Fibroblast of peridontal ligament (primary cell): Measurements from ENCODE around the gene ARID2.

Experiments used
- DNase-seq: peaks from one replicate; pipeline ENCODE4 v3.0.0-alpha.2; 2010; ENCODE audit errors: extremely low read depth

ARID2 gene

DNA sequence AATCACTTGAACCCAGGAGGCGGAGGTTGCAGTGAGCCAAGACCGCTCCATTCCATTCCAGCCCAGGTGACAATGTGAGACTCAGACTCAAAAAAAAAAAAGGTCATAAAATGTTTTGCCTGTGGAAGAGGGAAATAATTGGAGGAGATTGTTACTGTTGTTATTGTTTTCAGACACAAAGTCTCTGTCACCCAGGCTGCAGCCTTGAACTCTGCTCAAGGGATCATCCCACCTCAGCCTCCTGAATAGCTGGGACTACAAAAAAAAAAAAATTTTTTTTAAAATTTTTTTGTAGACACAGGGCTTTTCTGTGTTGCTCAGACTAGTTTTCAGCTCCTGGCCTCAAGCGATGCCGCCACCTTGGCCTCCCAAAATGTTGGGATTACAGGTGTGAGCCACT, 33.9 kb downstream of the ARID2 start:
- DNase-seq: no peak

DNA sequence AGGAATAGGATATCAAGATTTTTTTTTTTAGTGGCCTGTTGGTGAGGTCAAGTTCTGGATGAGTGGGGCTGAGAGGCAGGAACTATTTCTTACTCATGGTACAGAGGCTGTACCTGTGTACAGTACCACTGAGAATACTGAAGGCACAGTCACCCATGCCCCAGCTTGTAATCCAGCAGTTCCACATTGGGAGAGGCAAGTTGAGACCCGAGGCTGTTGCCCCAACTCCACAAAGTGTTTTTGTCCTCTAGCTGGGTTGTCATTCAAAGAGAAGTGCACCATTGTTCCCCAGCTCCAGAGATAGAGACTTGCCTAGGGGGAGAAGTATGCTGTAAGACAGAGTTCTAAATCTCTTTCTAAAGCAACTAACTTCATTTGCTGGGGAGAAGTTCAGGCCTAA, 38.7 kb downstream of the ARID2 start:
- no peak for DNase-seq

DNA sequence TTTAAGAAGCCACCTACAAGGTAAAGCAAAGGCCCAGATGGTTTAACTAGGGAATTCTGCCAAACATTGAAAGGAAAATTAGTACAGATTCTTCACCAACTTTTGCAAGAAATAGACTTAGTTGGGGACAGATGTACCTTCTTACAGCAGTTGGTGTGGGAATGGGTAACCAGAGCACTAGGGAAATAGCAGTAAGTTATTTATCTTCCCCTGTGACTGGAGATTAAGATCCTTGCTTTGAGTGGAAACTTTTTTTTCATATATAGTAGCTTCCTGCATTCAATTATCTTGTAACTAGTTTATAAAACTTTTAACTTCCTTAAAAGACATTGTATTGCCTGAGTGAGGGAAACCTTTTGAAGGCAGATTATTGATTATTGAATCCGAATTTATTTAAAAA, 44.2 kb downstream of the ARID2 start:
- no peak for DNase-seq

DNA sequence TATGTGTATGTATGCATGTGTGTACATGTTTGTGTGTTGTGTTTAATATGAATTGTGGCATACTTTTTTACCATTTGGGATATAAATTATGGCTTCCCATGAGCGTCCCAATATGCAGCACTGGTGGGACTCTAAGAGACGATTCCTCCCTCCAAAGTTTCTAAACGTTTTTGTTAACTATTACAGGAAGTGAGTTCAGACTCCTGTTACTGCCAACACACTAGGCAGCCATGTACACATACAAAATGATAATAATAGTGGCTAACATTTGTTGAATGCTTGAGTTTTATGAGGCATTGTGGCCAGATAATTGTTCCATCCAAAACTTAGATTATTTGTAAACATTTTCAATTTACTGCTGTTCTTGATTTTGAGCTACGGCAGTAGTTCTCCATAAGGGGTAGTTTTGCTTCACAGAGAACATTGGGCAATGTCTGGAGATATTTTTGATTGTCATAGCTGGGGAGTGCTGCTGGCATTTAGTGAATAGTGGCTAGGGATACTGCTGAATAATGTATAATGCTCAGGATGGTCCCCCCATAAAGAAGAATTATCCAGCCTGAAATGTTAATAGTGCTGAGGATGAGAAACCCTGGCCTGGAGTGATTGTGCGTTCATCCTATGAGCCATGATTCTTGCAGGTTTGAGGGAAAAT, 45.1 kb downstream of the ARID2 start:
- DNase-seq: peak; percentile 13

DNA sequence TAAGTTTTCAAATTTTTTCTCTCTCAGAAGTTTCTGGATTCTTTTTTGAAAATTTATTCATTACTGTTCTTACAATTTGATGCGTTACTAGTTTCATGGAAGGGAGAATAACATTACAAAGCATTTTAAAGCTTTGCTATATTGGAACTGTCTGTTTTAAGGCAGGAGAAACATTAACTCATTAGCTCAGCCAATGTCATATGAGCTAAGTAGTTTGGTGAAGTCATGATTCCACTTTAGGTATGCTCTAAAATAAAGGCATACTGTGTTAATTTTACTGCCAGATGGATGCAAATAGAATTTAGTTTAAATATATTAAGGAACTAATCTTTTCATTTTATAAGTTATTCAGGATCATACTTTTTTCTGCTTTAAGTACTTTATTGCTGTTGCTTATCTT, 46.0 kb downstream of the ARID2 start:
- no peak for DNase-seq

DNA sequence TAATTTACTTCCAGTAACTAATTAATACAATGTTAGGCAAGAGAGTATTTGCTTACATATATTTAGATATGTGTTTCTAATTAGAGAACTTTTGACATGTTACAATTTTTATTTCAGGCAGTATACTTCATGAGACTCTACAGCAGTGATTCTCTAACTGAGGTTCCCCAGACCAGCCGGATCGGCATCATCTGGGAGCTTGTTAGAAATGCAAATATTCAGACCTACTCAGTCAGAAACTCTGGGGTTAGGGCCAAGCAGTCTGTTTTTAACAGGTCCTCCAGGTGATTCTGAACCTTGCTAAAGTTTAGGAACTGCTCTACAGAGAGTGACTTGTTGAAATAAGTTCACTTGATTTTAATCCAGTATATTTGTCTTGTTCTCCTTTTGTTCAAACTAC, 46.5 kb downstream of the ARID2 start:
- DNase-seq: no peak

DNA sequence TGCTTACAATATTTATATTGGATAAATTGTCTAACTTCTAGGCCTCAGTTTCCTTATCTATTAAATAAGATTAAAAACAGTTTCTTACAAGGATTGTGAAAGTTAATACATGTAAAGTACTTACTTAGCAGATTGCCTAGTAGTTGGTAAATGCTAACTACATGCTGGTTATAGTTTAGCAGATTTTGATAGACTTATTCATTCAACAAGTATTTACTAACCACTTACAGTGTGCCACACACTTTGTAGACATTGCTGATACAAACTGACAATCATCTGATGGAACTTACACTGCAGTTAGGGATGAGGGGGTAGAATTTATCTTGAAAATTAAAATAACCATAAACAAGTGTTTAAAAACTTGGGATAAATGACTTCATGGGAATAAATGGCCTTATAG, 50.4 kb downstream of the ARID2 start:
- no peak for DNase-seq

DNA sequence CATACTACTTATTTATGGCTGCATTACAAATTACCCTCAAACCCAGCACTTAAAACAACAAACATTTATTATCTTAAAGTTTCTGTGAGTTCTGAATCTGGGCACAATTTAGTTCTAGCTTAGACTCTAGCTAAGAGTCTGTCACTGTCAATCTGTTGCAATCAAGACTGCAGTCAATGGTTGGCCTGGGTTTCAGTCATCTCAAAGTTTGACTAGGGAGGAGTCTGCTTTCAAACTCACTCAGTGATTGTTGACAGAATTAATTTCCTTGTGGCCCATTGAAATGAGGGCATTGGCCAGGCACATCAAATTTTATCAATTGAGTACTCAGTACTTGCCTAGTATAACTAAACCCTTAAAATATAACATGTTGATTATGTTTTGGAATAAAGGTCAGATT, 51.6 kb downstream of the ARID2 start:
- DNase-seq: no peak

DNA sequence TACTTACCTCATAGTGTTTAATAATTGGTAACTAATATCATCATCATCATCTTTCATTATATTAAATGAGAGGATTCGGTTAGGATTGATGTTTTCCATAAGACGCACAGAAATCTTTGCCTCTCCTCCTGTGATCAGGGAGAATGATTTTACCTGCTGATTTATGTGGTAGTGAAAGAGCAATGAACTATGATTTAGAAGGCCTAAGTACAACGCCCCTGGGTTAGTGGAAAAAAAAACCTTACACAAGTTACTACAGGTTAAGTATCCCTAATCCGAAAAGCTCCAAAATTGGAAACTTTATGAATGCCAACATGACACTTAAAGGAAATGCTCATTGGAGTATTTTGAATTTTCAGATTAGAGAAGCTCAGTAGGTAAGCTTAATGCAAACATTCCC, 55.8 kb downstream of the ARID2 start:
- DNase-seq: no peak

DNA sequence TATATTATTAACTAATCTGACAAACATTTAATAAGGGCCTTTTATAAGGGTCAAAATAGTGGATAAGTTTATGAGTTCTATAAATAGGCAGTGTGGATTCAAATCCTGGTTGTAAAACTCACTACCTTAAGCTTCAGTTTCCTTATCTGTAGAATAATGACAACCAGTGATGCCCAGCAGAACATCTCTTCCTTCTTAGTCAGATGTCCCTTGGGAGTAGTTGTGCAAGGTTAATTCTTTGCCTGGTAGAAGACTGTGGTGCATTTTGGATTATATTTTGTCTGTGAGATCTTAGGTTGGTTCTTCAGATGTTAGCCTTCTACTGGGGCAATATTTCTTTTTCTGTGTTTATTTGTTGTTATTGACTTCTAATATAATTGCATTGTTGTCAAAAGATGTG, 59.5 kb downstream of the ARID2 start:
- peak; percentile 82 for DNase-seq

DNA sequence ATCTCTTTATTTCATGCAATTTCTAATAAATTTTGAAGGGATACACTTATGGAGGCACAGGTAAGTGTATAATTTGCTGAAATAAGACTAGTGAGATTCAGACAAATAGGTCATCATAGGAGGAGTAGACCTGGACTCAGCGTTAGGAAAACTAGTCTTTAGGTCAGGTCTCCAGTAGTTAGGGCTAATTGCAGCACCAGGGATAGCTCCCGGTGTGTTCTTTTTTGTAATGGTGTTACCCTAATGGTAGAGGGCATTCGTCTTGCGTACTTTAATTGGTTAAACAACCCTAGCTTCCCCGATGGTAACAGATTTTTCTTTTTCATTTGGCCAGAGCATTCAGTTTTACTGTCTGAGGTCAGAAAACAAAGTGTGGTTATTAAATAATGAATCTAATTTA, 64.9 kb downstream of the ARID2 start:
- no peak for DNase-seq

DNA sequence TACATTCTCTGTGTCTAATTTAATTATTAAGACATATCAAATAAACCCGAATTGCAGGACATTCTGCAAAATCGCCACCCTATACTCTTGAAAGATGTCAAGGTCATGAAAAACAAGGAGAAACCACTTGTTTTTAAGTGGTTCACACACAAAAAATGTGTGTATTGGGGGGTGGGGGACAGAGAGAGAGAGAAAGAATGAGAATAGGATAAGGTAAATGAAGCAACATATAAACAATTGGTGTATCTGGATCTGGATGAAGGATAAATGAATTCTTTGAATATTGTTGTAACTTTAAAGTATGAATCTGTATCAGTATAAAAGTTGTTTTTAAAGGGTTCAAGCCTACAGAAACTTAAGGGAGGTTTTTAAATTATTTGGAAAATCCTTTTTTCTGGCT, 72.1 kb downstream of the ARID2 start:
- DNase-seq: no peak

DNA sequence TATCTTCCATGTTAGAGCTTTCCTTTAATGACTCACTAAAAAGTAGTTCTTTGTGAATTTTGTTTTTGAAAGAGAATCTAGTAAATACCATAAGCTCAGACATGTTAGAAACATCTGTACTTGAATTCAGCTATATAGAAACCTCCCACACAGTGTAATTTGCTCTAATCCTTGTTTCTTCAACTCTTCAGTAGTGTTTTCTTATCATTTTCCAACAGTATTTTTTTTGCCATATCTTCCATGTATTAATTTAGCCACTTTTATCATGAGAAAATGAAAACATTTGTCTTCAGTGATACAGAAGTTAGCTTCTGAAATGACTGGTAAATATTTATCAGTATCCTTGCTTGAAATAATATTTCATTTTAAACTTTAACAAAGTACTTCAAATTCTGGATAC, 73.6 kb downstream of the ARID2 start:
- DNase-seq: no peak

DNA sequence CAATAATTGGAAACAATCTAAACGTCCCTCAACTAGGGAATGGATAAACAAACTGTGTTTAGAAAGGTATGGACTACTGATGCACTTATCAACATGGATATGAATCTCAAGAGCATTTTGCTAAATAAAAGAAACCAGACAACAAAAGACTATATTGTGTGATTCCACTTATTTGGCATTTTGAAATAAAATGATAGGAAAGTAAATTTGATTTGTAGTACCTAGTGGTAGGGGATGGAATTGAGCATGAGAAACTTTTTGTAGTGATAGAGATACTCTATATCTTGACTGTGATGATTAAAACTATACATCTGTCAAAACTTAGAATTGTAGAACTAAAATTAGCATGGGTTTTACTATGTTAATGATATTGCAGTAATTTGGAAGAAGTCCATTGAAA, 87.1 kb downstream of the ARID2 start:
- DNase-seq: no peak

DNA sequence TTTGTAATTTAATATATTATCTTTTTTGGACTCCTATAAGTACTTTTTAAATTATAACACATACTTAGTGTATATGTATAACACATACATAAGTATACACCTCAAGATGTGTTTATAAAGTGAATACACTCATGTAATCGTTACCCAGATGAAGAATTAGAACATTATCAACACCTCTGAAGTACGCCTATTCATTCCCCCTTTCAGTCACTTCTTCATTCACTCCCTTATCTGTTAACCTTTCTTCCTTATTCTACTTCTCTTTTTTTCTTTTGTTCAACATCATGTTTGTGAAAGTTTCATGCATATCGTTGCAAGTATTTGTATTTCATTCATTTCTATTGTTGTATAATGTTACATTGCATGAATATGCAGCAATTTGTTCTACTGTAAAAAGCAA, 98.5 kb downstream of the ARID2 start:
- DNase-seq: no peak

DNA sequence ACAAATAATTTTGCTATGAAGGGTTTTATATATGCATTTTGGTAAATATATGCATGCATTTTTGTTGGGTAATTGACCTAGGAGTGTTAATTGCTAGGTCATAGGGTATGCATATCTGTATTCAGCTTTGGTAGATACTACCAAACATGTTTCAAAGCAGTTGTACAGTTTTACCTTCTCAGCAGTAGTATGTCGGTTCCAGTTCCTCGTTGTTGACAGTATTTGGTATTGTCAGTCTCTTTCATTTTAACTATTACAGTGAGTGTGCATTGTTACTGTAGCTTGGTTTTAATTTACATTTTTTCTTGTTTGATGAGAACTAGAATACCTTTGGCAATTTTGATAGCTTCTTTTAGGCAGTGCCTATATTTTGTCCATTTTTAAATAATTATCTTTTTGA, 98.9 kb downstream of the ARID2 start:
- DNase-seq: no peak

DNA sequence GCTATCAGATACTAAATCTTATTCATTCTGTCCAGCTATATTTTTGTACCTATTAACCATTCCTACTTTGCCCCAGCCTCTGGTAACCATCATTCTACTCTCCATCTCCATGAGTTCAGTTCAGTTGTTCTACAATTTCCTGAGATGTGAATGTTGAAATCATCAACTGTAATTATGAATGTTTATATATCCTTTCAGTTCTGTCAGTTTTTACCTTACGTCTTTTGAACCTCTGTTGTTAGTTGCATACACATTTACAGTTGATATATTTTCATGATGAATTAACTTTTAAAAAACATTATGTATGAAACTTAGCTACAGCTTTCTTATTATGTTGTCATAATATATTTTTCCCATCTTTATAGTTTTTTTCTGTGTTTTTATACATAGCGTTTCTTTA, 102.1 kb downstream of the ARID2 start:
- no peak for DNase-seq

DNA sequence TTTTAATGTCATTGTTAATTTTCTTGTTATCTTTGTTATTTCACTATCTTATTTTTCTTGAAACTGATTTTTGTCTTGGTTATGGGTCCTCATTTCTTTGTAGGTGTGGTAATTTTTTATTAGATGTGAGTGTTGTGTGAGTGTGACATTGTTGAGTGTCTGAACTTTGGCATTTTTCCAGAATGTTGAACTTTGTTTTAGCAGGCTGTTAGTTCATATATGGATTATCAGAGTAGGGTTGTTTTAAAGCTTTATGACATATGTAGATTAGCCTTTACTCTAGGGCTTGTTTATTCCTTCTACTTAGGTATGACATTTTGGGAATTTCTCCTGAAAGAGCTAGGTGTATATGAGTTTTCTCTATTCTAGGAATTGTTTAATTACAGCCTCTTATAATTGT, 103.9 kb downstream of the ARID2 start:
- DNase-seq: no peak

DNA sequence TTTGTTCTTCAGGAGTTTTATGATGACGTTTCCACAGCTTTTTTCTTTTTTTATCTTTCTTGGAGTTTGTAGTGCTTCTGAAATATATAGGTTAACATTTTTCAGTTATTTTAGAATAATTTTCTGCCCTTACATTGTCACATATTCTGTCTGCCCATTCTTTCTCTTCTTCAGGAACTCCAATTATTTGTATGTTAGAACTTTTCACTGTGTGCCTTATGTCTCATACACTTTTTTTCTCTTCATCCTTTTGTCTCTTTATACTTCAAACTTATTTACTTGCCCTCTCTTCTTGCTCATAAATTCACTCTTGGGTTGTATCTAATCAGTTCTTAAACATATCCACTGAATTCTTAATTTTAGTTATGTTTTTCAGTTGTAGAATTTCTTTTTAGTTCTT, 105.3 kb downstream of the ARID2 start:
- DNase-seq: no peak

DNA sequence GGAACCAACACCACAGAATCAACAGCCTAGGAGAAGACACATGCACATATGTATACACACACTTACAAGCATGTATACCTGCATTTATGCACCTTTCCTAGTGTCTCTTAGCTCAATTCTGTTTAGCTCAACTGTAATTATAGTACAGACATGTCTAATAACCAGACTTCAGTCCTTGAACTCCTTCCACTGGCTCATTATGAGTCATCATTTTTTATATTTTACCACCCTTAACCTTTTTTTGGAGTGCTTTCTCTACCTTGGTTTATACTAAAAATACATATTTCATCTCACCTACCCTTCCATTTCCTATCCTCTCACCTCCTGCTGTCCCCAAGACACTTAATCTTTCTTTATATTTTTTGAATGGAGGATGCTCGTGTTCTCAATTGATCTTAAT, 110.4 kb downstream of the ARID2 start:
- DNase-seq: no peak

DNA sequence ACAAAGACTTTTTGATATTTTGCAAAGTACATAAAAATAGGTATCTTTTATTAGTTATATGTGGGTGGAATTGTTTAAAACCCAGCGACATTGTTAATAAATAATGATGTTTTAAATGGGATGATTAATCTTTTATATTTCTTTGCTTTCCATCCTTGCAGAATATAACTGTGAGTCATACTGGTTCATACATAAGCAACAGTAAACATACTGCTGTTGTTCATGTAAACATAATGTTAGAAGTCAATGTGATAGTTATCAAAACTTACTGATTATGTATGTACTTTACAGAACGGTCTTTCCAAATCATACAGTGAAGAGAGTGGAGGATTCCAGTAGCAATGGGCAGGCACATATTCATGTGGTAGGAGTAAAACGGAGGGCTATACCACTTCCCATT, 119.8 kb downstream of the ARID2 start:
- DNase-seq: no peak

DNA sequence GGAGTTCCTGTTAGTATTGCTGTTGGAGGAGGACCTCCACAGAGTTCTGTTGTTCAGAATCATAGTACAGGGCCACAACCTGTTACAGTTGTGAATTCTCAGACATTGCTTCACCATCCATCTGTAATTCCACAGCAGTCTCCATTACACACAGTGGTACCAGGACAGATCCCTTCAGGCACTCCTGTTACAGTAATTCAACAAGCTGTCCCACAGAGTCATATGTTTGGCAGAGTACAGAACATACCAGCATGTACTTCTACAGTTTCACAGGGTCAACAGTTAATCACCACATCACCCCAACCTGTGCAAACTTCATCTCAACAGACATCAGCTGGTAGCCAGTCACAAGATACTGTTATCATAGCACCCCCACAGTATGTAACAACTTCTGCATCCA, 120.8 kb downstream of the ARID2 start:
- DNase-seq: no peak

DNA sequence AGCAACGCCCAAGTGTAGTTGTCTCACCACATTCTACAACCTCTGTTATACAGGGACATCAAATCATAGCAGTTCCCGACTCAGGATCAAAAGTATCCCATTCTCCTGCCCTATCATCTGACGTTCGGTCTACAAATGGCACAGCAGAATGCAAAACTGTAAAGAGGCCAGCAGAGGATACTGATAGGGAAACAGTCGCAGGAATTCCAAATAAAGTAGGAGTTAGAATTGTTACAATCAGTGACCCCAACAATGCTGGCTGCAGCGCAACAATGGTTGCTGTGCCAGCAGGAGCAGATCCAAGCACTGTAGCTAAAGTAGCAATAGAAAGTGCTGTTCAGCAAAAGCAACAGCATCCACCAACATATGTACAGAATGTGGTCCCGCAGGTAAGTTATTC, 123.0 kb downstream of the ARID2 start:
- DNase-seq: no peak

DNA sequence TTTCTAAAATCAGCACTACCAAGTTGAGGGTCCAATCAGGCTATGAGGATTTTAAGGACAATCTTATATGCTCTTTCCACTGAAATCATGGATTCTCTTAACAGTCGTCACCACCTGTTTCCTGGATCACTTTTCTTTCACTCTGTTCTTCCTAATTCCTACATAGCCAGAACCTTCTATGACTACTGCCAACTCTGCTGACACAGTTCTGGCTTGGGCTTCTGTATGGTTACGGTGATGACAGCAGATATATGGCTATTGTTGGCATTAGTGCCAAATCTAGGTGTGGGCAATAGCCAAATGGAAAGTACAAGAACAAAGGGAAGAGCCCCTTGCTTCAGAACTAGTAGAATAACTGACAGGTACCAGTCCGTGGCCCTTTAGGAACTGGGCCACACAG, 124.0 kb downstream of the ARID2 start:
- DNase-seq: no peak

DNA sequence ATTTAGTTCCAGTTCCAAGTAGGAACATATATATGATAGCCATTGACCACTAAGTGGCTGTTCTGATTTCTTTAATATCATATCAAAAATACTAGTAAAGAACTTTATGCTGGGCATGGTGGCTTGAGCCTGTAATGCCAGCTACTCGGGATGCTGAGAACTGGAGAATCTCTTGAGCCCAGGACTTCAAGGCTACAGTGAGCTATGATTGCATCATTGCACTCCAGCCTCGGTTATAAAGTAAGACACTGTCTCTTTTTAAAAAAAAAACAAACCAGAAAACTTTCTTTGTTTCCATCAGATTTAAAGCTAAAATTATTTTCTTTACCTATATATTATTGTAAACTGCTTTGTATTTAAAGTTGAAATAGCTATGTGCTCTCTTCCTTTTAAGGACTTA, 133.8 kb downstream of the ARID2 start:
- DNase-seq: no peak
